ENCODE measurements around the gene GINS1.

GINS1 gene

DNA sequence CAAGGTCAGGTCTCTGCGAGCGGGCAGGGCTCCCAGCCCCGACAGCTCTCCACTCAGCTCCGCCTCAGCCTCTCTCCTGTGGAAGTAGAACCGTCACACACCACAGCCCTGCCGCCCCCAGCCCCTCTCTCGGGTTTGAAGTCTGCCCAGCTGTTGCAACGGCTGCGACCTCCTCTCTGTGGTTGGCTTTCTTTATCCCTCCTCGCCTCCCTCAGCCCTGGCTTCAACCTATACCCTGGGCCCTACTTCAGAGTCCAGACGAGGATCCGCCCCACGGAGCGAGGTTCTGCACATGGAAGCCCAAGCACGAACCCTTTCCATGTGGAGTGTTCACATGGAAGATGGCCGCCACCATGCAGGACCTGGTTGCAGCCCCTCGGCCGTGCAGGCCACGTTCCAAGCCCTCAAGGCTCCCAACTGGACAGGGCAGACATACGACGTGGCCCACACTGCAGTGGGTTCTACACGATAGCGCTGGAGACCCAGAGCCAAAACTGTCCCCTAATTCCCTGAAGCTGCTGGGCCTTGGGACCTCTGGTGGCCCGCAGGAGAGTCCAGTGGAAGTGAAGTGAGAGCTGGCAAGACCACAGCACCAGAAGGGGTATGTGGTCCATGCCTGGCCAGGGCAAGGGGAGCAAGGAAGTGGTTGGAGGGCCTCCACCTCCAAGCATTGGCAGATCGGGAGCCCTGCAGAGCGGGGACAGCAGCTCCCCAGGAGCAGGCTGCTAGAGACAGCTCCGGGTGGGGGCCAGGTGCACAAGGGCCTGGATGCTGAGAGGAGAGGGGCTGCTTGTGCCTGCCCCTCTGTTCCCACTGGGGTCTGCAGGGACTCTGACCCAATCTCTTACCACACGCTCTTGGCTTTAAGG is 69.8 kb downstream of the GINS1 start:
- DNase-seq (ENCODE audit: low spot score) = no peak

- DNase-seq (ENCODE audit: low spot score) = no peak
Measured at GRCh38 chr20:25478889-25479568, 71.6 kb downstream of the GINS1 start.

- DNase-seq (ENCODE audit: low spot score) = no peak
Measured at GRCh38 chr20:25479638-25480037, 72.2 kb downstream of the GINS1 start.

- no peak for DNase-seq (ENCODE audit: low spot score)
Measured at GRCh38 chr20:25480156-25480555, 72.7 kb downstream of the GINS1 start.

DNA sequence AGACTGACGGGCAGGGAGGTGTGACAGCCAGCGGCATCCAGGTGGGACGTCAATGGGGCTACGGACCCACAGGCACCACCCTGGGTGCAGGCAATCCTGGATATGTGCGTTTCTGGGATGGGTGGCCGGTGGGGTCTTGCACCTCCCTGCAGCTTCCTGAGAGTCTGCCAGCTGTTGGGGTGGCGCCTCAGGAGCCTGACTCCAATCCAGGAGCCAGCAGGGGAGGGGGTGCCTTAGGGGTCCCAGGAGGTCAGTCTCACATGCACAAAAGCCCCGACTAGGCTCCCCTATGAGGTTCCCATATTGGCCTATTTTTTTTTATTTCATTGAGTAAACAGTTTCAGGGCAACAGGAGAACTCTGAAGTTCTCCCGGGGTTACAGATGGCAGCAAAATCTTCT is 73.3 kb downstream of the GINS1 start:
- no peak for DNase-seq (ENCODE audit: low spot score)

- no peak for DNase-seq (ENCODE audit: low spot score)
Measured at GRCh38 chr20:25481235-25481917, 73.9 kb downstream of the GINS1 start.

DNA sequence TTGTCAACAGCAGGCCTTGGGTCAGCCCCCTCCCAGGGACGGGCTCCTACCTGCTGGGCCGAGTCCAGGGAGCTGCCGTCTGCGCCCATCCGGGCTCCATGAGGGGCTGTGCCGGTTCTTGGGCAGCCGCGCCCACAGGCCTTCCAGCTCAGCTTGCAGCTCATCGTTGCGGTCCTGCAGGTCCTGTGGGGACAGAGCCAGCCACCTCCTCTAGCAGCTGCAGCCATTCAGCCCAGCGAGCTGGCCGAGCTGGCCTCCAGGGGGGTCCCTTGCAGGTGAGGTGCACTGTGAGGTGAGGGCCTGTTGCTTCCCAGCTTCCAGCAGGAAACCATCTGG is 74.4 kb downstream of the GINS1 start:
- no peak for DNase-seq (ENCODE audit: low spot score)

DNA sequence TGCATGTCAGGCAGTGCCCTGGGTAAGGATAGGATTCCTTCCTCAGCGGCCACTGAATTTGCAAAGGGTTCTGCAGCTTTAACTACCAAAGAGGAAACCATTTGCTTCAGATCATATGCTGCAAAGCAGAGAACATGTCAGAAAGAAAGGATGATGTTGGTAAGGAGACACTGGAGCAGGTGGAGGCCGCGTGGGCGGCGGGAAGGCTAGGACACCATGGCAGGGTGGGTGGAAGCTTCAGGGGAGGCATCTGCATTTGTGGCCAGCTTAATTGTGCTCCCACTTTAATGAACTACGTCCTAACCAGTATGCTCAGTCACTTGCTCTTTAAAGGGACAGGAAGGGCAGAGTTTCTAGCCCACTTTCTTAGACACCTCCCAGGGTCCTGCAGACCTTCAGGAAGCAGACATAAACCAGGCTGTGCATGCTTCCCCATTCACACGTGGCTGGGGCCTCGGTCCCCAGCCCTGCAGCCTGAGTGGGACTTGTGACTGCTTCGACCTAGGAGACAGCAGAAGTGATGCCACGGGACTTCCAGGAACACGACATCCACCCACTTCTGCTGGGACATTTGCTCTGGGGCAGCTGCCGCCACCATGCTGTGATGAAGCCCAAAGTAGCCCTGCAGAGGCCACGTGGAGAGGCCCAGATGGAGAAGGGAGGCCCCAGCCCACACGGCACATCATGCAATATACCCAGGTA is 76.1 kb downstream of the GINS1 start:
- no peak for DNase-seq (ENCODE audit: low spot score)

DNA sequence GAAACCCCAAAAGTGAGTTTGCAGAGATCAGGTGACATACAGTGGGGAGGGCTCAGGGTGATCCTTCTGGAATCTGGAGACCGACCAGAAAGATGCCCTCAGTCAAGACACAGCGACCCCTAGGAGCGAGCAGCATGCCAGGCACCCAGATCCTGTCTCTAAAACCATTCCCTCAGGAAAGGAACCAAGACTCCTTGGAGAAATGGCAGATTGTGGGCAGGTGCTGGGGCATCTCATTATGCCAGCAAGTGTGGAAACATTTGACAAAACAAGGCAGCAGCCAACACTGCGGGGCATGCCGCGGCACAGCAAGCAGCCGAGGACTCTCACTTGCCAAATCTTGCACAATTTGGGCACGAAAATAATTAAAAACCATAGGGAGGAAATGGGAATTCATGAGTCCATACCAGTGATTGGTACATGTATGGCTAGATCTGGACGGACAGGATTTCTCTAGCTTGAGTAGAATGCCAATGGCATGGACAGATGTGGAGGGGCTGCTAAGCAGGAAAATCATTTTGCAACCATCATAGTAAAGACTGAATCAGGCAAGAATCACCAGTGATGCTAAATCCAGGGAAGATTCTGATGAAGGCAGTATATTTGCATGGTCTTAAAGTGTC is 76.9 kb downstream of the GINS1 start:
- DNase-seq (ENCODE audit: low spot score) = no peak

DNA sequence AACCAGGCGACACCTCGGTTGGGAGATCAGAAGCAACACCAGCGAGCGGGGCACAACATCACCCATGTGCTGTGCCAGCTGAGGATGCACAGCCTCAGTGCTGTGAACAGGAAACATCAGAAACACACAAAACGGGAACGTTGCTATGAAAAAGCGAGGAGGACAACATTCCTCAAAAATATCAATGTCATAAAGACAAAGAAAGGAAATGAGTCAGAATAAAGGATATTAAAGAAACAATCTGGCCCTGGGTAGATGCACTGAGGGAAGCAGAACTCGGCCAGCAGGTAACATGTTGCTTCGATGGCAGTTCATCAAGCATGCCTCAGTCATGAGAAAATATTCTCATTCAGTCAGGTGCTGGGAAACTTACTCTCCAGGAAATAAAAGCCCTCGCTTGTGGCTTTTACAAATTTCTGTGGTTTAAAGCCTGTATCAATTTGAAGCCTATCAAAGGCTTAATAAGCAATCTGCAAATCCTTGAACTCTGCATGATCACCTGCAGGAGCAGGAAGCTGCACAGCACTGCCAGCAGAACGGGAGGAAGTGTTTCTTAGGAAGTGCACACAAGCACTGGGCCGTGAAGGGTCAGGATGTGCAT is 77.5 kb downstream of the GINS1 start:
- no peak for DNase-seq (ENCODE audit: low spot score)

- DNase-seq (ENCODE audit: low spot score) = no peak
Measured at GRCh38 chr20:25485872-25486271, 78.4 kb downstream of the GINS1 start.

- no peak for DNase-seq (ENCODE audit: low spot score)
Measured at GRCh38 chr20:25486377-25486776, 78.9 kb downstream of the GINS1 start.

DNA sequence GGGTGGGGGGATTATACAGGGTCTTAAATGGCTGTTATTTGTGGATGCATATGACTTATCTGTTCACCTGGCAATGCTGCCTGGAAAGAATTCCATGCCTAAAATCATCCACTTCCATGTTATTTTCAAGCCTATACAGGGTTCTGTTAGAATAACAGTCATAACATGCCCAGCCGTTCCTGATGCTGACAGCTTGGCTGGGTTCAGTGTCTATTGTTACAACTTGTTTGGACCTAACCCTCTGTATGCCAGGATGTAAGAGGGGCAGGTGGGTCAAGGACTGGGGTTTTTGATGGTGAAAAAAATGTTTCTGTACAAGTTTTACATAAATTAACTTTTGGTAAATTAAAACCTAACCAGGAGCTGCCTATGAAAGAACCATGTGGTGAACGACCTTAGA is 79.8 kb downstream of the GINS1 start:
- DNase-seq (ENCODE audit: low spot score) = no peak

- DNase-seq (ENCODE audit: low spot score) = no peak
Measured at GRCh38 chr20:25487975-25488374, 80.5 kb downstream of the GINS1 start.

GRCh38 chr20:25489221-25489871 is 81.9 kb downstream of the GINS1 start:
- no peak for DNase-seq (ENCODE audit: low spot score)

DNA sequence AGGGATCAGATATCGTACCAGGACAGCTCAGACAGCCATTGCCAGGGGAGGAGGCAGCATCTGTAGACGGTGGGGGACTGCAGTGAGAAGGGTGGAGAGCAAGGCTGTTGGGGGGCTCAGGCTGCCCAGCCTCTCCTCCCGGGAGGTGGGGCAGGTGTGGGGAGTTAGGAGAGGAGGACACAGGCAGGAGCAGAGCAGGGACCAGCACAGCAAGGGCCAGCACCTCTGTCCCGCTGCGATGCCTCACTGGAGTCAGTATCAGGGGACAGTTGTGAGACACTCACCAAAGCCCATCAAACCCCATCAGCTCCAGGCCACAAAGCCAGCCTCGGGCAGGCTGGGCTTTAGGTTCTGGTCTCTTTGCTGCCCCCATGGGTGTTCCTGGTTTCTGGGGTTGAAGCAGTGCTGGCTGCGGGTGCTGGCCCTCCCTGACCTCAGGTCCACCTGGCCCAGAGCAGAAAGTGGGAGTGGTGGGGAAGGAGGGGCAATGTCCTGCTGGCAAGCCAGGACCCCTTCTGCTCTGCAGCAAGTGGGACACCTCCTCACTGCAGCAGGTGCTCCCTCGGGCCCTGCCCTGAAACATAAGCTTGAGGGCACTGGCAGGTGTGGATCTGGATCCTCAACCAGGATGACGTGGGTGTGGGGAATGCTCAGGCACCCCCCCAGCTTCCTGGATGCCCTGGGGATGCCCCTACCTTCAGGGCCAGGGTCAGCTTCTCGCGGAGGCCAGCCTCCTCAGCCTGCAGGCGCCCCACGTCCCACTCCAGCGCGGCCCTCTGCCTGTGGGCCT is 83.4 kb downstream of the GINS1 start:
- no peak for DNase-seq (ENCODE audit: low spot score)

GRCh38 chr20:25491446-25492038 is 84.1 kb downstream of the GINS1 start:
- DNase-seq (ENCODE audit: low spot score) = no peak

DNA sequence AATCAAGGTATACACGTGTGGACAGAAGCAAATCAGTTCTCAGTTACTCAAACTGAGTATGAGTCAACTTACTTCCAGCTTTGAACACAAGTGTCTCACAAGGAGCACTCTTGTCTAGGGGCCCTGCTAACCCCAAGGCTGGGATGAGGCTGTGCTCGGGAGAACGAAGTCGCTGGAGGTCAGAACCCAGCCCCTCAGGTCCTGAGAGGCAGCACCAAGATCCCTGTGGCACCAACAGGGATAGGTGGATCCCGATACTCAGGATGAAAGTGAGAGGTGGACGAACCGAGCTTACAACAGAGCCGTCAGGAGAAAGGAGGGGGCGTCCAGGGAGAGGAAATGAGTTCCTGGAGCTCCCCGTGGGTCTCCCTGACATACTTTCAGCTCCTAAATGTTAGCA is 85.7 kb downstream of the GINS1 start:
- no peak for DNase-seq (ENCODE audit: low spot score)

DNA sequence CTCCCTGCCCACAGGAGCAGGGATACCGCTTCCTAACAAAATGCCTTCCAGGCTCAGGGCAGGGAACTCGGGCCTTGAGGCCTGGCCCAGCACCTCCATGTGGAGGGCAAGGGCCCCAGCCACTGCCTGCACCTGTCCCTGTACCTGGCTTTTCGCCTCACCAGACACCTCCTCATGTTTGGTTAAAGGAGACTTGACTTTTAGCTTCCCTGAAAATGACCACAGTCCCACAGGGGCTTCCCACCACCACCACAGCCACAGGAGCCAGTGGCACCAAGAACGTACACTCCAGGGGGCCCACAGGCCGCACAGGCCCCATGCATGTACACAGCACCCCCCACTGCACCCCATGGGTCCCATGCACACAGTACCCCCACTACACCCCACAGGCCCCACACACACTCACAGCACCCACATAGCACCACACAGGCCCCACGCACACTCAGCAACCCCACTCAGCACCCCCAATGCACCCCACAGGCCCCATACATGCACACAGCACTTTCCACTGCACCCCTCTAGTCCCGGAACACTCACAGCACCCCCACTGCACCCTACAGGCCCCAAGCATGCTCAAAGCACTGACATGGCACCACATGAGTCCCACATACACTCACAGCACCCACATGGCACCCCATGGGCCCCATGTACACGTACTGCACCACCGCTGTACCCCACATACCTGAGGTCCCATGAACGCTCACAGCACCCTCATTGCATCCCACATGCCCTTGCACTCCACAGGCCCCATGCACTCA is 86.5 kb downstream of the GINS1 start:
- no peak for DNase-seq (ENCODE audit: low spot score)

Data from AG08396 (cell line).